Suprapubic skin (tissue), 4 donors: ENCODE measurements around the gene SLC1A3. TPM values are rescaled to one million over a fixed set of nuclear protein-coding genes. Genes with fewer than 3 reads are reported as not detected.
"Not testable (repeated sequence)": the region's sequence is repeated elsewhere in the genome, so short reads cannot be mapped to it uniquely, and the experiment has no call there.

Source experiments
- DNase-seq, 2 donors: peaks; one replicate each; pipeline ENCODE4 v3.0.0-alpha.2; 2019; ENCODE audit warnings: low spot score in 2 of 2
- H3K27ac ChIP-seq: fragments of 200-600 bp; sonication (generic); one replicate; pipeline ENCODE4 v1.5.1; 2019
- H3K27me3 ChIP-seq: fragments of 200-600 bp; sonication (generic); one replicate; pipeline ENCODE4 v1.5.1; 2019
- H3K36me3 ChIP-seq: fragments of 200-600 bp; sonication (generic); one replicate; pipeline ENCODE4 v1.5.1; 2019
- H3K4me1 ChIP-seq: fragments of 200-600 bp; sonication (generic); one replicate; pipeline ENCODE4 v1.5.1; 2019
- H3K4me3 ChIP-seq: fragments of 200-600 bp; sonication (generic); one replicate; pipeline ENCODE4 v1.5.1; 2019; ENCODE audit warnings: mild to moderate bottlenecking
- H3K9me3 ChIP-seq: fragments of 200-600 bp; sonication (generic); one replicate; pipeline ENCODE4 v1.5.1; 2019
- EP300 ChIP-seq: sonication (generic); formaldehyde crosslinking; IDR thresholded peaks from one replicate; pipeline ENCODE4 v1.6.1; 2017; ENCODE audit warnings: antibody characterized with exemption
- POLR2A ChIP-seq, 2 donors: fragments of 450-650 bp; IDR thresholded peaks; one replicate each; pipeline ENCODE4 v1.6.1; 2017; ENCODE audit warnings: antibody characterized with exemption in 2 of 2, mild to moderate bottlenecking in 2 of 2, moderate library complexity in 2 of 2
- POLR2AphosphoS5 ChIP-seq, 3 donors: sonication (generic); formaldehyde crosslinking; IDR thresholded peaks; one replicate each; pipeline ENCODE4 v1.6.1; 2017; ENCODE audit warnings: antibody characterized with exemption in 3 of 3
- WGBS: methylation state at CpG from one replicate; pipeline ENCODE4 v1.1.5; 2018; 5-methylcytosine and 5-hydroxymethylcytosine counted together
- total RNA-seq, 4 donors: library from RNA; depleted of rRNA; stranded (reverse); fragments of >200 nt; gene quantifications; one replicate each; pipeline ENCODE4 v1.1.0, GENCODE V29; 2016
- TF ChIP-seq, protein P1 (sequence below), 2 donors: fragments of 200-600 bp in 1 of 2; fragments of 450-650 bp in 1 of 2; sonication (generic) in 1 of 2; IDR thresholded peaks; one replicate each; pipeline ENCODE4 v1.5.1; 2016 to 2019; ENCODE audit warnings: antibody characterized with exemption in 2 of 2, mild to moderate bottlenecking in 1 of 2, moderate library complexity in 1 of 2

Gene SLC1A3
- total RNA-seq, 4 donors from 2014 or later, result 19.8 to 34.2 (median 25.3) TPM

DNA sequence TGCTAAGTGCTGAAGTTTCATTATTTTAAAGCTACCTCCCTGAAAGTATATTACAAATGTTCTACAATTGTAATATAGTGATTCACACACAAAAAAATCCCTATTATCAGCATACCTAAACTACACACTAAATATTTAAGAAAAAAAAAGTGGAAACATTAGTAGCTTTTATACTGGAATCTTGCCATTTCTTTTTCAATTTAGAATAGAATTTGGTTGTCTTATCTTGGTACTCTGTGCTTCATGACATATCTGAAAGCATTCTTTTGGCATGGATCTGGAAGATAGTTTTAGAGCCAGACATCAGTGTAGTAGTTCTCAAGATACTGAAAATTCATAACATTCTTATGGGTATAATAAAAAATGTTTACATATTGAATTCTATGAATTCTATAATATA lies 35.0 kb downstream of the SLC1A3 start:
- Histone ChIP-seq H3K27me3 (no peaks in the 10 kb centered on the region), H3K4me3 (no peak overlapping the region), H3K36me3 (no peaks in the 10 kb centered on the region), H3K9me3 (no peaks in the 10 kb centered on the region), H3K4me1 (no peaks in the 10 kb centered on the region), H3K27ac (no peak overlapping the region)
- no peak for DNase-seq
- TF ChIP-seq, protein P1, sequence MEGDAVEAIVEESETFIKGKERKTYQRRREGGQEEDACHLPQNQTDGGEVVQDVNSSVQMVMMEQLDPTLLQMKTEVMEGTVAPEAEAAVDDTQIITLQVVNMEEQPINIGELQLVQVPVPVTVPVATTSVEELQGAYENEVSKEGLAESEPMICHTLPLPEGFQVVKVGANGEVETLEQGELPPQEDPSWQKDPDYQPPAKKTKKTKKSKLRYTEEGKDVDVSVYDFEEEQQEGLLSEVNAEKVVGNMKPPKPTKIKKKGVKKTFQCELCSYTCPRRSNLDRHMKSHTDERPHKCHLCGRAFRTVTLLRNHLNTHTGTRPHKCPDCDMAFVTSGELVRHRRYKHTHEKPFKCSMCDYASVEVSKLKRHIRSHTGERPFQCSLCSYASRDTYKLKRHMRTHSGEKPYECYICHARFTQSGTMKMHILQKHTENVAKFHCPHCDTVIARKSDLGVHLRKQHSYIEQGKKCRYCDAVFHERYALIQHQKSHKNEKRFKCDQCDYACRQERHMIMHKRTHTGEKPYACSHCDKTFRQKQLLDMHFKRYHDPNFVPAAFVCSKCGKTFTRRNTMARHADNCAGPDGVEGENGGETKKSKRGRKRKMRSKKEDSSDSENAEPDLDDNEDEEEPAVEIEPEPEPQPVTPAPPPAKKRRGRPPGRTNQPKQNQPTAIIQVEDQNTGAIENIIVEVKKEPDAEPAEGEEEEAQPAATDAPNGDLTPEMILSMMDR (IDR thresholded peaks at IDR 0.05), result no peak
- TF ChIP-seq POLR2AphosphoS5 (IDR thresholded peaks at IDR 0.05), result no peak
- TF ChIP-seq EP300, result no peak
- no peak for TF ChIP-seq POLR2A (IDR thresholded peaks at IDR 0.05)

DNA sequence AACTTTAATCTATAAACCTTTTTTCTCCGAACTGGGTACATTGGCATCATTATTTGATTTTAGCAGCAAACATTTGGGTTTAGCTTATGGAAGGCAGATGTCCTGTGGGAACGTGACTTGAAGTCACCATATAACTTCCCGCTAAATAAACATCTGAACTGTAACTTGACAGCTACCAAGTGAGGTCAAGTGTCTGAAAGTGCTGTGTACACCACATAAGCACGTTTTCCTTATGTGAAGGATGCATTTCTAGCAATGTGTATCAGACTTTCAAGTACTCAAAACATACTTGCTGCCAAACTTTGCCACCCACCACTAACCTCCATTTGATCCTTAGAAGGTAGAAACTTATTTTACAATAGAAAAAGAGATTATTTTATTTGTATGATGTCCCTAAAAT lies 35.7 kb downstream of the SLC1A3 start:
- Histone ChIP-seq H3K36me3 (no peaks in the 10 kb centered on the region), H3K4me1 (no peaks in the 10 kb centered on the region), H3K27ac (no peak overlapping the region), H3K27me3 (no peaks in the 10 kb centered on the region), H3K4me3 (no peak overlapping the region), H3K9me3 (no peaks in the 10 kb centered on the region)
- no peak for TF ChIP-seq POLR2AphosphoS5 (IDR thresholded peaks at IDR 0.05)
- no peak for TF ChIP-seq POLR2A (IDR thresholded peaks at IDR 0.05)
- no peak for TF ChIP-seq EP300
- TF ChIP-seq, protein P1 (IDR thresholded peaks at IDR 0.05), result no peak
- DNase-seq, result no peak
- 73% methylated on average over 4 of the region's 4 CpGs for WGBS

DNA sequence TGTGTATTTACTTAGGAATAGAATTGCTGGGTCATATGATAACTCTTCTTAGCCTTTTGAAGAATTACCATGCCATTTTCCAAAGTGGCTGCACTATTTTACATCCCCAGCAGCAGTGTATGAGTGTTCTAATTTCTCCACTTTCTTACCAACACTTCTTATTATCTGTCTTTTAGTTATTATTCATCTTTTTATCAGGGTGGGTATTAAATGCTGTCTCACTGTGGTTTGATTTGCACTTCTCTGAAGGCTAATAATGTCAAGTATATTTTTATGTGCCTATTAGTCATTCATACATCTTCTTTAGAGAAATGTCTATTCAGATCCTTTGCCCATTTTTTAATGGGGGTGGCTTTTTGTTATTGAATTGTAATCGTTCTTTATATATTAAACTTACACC lies 36.8 kb downstream of the SLC1A3 start:
- Histone ChIP-seq H3K9me3 (no peaks in the 10 kb centered on the region), H3K27me3 (no peaks in the 10 kb centered on the region), H3K27ac (no peak overlapping the region), H3K36me3 (no peaks in the 10 kb centered on the region), H3K4me3 (no peak overlapping the region), H3K4me1 (no peaks in the 10 kb centered on the region)
- TF ChIP-seq POLR2AphosphoS5 (IDR thresholded peaks at IDR 0.05) (no peak), POLR2A (IDR thresholded peaks at IDR 0.05) (no peak), EP300 (no peak)
- WGBS, result 91% methylated on average over 1 of the region's 1 CpG
- no peak for DNase-seq

DNA sequence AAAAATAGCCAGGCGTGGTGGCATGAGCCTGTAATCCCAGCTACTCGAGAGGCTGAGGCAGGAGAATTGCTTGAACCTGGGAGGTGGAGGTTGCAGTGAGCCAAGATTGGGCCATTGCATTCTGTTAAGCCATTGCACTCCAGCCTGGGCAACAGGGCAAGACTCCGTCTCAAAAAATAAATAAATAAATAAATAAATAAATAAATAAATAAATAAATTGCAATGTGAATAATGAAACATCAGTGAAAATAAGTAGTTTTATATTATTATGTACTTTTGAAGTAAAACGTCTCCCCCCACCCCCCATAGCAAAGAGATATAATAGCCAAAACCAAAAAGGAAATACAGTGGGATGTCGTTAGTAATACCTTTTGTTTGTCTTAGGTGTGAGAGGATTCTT lies 37.4 kb downstream of the SLC1A3 start:
- WGBS, result 91% methylated on average over 5 of the region's 5 CpGs
- H3K27me3 ChIP-seq, H3K9me3 ChIP-seq, H3K27ac ChIP-seq, DNase-seq, H3K4me3 ChIP-seq, H3K36me3 ChIP-seq, H3K4me1 ChIP-seq: not testable (repeated sequence)

- H3K4me1 ChIP-seq, result no peaks in the 10 kb centered on the region
- no peak for DNase-seq
- TF ChIP-seq EP300 (no peak), POLR2A (IDR thresholded peaks at IDR 0.05) (no peak), POLR2AphosphoS5 (IDR thresholded peaks at IDR 0.05) (no peak)
- TF ChIP-seq, protein P1 (IDR thresholded peaks at IDR 0.05), result no peak
- no peaks in the 10 kb centered on the region for H3K9me3 ChIP-seq
- no peak overlapping the region for H3K27ac ChIP-seq
- 93% methylated on average over 3 of the region's 3 CpGs for WGBS
- H3K36me3 ChIP-seq, result no peaks in the 10 kb centered on the region
- H3K27me3 ChIP-seq, result no peaks in the 10 kb centered on the region
- H3K4me3 ChIP-seq, result no peak overlapping the region
These were observed 38.3 kb downstream of the SLC1A3 start for GRCh38 chr5:36644727-36645126.

- Histone ChIP-seq H3K27me3 (no peaks in the 10 kb centered on the region), H3K4me3 (no peak overlapping the region), H3K36me3 (no peaks in the 10 kb centered on the region), H3K27ac (no peak overlapping the region), H3K9me3 (no peaks in the 10 kb centered on the region), H3K4me1 (no peaks in the 10 kb centered on the region)
- TF ChIP-seq, protein P1 (IDR thresholded peaks at IDR 0.05), result no peak
- TF ChIP-seq POLR2AphosphoS5 (IDR thresholded peaks at IDR 0.05), result no peak
- TF ChIP-seq EP300, result no peak
- TF ChIP-seq POLR2A (IDR thresholded peaks at IDR 0.05), result no peak
- 80% methylated on average over 3 of the region's 3 CpGs for WGBS
- no peak for DNase-seq
These were observed 39.7 kb downstream of the SLC1A3 start for GRCh38 chr5:36646100-36646499.
